WTC11 (cell line): ENCODE results near the gene CACNG5. TPM values are rescaled to one million over a fixed set of nuclear protein-coding genes. Genes with fewer than 3 reads are reported as not detected.

Source experiments
- ATAC-seq: fragments of 200-7000 bp; cut with Tn5 transposase; 2 replicates; pipeline ENCODE4 v1.10.0; 2021; ENCODE audit warnings: mild to moderate bottlenecking, moderate library complexity
- CTCF ChIA-PET: fragments of 300-600 bp; sonication (Branson Sonifier 250); formaldehyde crosslinking; loops from one replicate; lab custom pipeline; 2021; ENCODE audit warnings: antibody characterized with exemption; lab: Charles Lee
- POLR2A ChIA-PET: fragments of 350-600 bp; sonication (Branson Sonifier 250); formaldehyde crosslinking; loops from one replicate; lab custom pipeline; 2021; ENCODE audit warnings: antibody characterized with exemption; lab: Charles Lee
- DNase-seq: peaks from one replicate; pipeline ENCODE4 v3.0.0; 2021; ENCODE audit warnings: low spot score
- H3K27ac Mint-ChIP-seq: 2 replicates; pipeline ENCODE4 v1.8.0; 2021; ENCODE audit warnings: mixed read lengths
- H3K27me3 Mint-ChIP-seq: 2 replicates; pipeline ENCODE4 v1.8.0; 2021; ENCODE audit warnings: low read depth, mild to moderate bottlenecking, moderate library complexity, mixed read lengths
- H3K36me3 Mint-ChIP-seq: 2 replicates; pipeline ENCODE4 v1.8.0; 2021; ENCODE audit warnings: mixed read lengths
- H3K4me1 Mint-ChIP-seq: 2 replicates; pipeline ENCODE4 v1.8.0; 2022; ENCODE audit warnings: mixed read lengths
- H3K4me3 Mint-ChIP-seq: 2 replicates; pipeline ENCODE4 v1.8.0; 2021; ENCODE audit warnings: mild to moderate bottlenecking, moderate library complexity, mixed read lengths
- H3K9me3 Mint-ChIP-seq: 2 replicates; pipeline ENCODE4 v1.8.0; 2021; ENCODE audit warnings: mixed read lengths
- ATF1 ChIP-seq: sonication (generic); formaldehyde crosslinking; IDR thresholded peaks from 2 replicates; pipeline ENCODE4 v1.8.1; 2023; ENCODE audit warnings: mild to moderate bottlenecking, moderate library complexity, missing genetic modification reagents
- ETV6 ChIP-seq: sonication (generic); formaldehyde crosslinking; IDR thresholded peaks from 2 replicates; pipeline ENCODE4 v1.8.1; 2022; ENCODE audit warnings: mild to moderate bottlenecking, missing genetic modification reagents
- JAZF1 ChIP-seq: fragments of 250-450 bp; sonication (Bioruptor Pico); IDR thresholded peaks from 2 replicates; pipeline ENCODE4 v1.9.0; 2021; ENCODE audit warnings: moderate library complexity, mild to moderate bottlenecking, inconsistent platforms
- TEAD1 ChIP-seq: sonication (generic); formaldehyde crosslinking; IDR thresholded peaks from 2 replicates; pipeline ENCODE4 v1.8.0; 2022; ENCODE audit warnings: mild to moderate bottlenecking, missing genetic modification reagents
- ZBTB21 ChIP-seq: sonication (generic); formaldehyde crosslinking; IDR thresholded peaks from 2 replicates; pipeline ENCODE4 v1.8.1; 2023; ENCODE audit warnings: mild to moderate bottlenecking, missing genetic modification reagents, borderline replicate concordance
- ZNF219 ChIP-seq: sonication (generic); formaldehyde crosslinking; IDR thresholded peaks from 2 replicates; pipeline ENCODE4 v1.8.0; 2023; ENCODE audit warnings: missing genetic modification reagents, mild to moderate bottlenecking, borderline replicate concordance
- total RNA-seq: library from RNA; stranded (reverse); gene quantifications from 3 replicates; pipeline ENCODE4 v1.2.3, GENCODE V29; 2021
- TF ChIP-seq, protein P1 (sequence below): fragments of 250-450 bp; sonication (Bioruptor Pico); IDR thresholded peaks from 2 replicates; pipeline ENCODE4 v1.9.0; 2021; ENCODE audit warnings: mild to moderate bottlenecking, borderline replicate concordance
- TF ChIP-seq, protein P2 (sequence below): sonication (generic); formaldehyde crosslinking; IDR thresholded peaks from 2 replicates; pipeline ENCODE4 v1.8.1; 2022; ENCODE audit warnings: low read depth, missing genetic modification reagents, borderline replicate concordance
- TF ChIP-seq, protein P3 (sequence below): sonication (generic); formaldehyde crosslinking; IDR thresholded peaks from 2 replicates; pipeline ENCODE4 v1.8.1; 2022; ENCODE audit warnings: mild to moderate bottlenecking, missing genetic modification reagents, moderate library complexity, borderline replicate concordance
- TF ChIP-seq, protein P4 (sequence below): sonication (generic); formaldehyde crosslinking; IDR thresholded peaks from 2 replicates; pipeline ENCODE4 v1.8.0; 2022; ENCODE audit warnings: mild to moderate bottlenecking, missing genetic modification reagents
- TF ChIP-seq, protein P5 (sequence below): sonication (generic); formaldehyde crosslinking; IDR thresholded peaks from 2 replicates; pipeline ENCODE4 v1.8.1; 2022; ENCODE audit warnings: low read depth, mild to moderate bottlenecking, moderate library complexity, missing genetic modification reagents, borderline replicate concordance
- TF ChIP-seq, protein P6 (sequence below): sonication (generic); formaldehyde crosslinking; IDR thresholded peaks from 2 replicates; pipeline ENCODE4 v1.8.0; 2023; ENCODE audit warnings: mild to moderate bottlenecking, missing genetic modification reagents

Gene CACNG5
- total RNA-seq, 1 experiment from 2014 or later, result 1.9 TPM

DNA sequence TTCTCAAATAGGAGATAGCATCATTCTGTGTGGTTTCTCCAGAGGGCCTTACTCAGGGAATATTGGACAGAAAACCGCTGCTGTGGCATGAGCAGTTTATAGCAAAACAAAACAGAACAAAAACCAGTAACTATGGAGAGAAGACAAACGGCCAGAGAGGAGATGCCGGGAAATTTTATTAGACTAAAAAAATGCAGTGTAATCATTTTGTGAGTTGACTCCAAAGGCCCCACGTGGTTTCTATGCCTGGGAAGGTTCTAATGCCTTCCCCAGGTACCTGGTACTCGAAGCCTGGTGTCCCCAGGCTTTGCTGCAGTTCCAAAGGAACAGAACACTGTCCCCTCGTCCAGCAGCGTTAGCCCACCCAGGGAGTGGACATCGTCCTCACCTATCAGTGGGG is 12.9 kb upstream of the CACNG5 start (continued):
- TF ChIP-seq, protein P1, sequence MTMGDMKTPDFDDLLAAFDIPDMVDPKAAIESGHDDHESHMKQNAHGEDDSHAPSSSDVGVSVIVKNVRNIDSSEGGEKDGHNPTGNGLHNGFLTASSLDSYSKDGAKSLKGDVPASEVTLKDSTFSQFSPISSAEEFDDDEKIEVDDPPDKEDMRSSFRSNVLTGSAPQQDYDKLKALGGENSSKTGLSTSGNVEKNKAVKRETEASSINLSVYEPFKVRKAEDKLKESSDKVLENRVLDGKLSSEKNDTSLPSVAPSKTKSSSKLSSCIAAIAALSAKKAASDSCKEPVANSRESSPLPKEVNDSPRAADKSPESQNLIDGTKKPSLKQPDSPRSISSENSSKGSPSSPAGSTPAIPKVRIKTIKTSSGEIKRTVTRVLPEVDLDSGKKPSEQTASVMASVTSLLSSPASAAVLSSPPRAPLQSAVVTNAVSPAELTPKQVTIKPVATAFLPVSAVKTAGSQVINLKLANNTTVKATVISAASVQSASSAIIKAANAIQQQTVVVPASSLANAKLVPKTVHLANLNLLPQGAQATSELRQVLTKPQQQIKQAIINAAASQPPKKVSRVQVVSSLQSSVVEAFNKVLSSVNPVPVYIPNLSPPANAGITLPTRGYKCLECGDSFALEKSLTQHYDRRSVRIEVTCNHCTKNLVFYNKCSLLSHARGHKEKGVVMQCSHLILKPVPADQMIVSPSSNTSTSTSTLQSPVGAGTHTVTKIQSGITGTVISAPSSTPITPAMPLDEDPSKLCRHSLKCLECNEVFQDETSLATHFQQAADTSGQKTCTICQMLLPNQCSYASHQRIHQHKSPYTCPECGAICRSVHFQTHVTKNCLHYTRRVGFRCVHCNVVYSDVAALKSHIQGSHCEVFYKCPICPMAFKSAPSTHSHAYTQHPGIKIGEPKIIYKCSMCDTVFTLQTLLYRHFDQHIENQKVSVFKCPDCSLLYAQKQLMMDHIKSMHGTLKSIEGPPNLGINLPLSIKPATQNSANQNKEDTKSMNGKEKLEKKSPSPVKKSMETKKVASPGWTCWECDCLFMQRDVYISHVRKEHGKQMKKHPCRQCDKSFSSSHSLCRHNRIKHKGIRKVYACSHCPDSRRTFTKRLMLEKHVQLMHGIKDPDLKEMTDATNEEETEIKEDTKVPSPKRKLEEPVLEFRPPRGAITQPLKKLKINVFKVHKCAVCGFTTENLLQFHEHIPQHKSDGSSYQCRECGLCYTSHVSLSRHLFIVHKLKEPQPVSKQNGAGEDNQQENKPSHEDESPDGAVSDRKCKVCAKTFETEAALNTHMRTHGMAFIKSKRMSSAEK (CRISPR knock-in tag), result no peak
- TF ChIP-seq ATF1 (CRISPR knock-in tag), result no peak
- TF ChIP-seq, protein P2, sequence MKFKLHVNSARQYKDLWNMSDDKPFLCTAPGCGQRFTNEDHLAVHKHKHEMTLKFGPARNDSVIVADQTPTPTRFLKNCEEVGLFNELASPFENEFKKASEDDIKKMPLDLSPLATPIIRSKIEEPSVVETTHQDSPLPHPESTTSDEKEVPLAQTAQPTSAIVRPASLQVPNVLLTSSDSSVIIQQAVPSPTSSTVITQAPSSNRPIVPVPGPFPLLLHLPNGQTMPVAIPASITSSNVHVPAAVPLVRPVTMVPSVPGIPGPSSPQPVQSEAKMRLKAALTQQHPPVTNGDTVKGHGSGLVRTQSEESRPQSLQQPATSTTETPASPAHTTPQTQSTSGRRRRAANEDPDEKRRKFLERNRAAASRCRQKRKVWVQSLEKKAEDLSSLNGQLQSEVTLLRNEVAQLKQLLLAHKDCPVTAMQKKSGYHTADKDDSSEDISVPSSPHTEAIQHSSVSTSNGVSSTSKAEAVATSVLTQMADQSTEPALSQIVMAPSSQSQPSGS, result no peak
- no peak for TF ChIP-seq JAZF1 (CRISPR knock-in tag)

DNA sequence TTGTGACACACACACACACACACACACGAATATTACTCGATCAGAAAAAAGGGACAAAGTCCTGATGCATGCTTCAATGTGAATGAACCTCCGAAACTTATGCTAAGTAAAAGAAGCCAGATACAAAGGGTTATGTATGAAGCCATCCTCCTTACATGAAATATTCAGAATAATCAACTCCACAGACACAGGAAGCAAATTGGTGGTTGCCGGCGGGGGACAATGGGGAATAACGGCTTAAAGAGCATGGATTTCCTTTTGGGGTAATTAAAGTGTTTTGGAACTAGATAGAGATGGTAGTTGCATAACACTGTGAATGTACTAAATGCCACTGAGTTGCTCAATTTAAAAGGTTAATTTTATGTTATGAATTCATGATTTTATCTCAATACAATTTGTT is 8.1 kb upstream of the CACNG5 start:
- TF ChIP-seq, protein P3, sequence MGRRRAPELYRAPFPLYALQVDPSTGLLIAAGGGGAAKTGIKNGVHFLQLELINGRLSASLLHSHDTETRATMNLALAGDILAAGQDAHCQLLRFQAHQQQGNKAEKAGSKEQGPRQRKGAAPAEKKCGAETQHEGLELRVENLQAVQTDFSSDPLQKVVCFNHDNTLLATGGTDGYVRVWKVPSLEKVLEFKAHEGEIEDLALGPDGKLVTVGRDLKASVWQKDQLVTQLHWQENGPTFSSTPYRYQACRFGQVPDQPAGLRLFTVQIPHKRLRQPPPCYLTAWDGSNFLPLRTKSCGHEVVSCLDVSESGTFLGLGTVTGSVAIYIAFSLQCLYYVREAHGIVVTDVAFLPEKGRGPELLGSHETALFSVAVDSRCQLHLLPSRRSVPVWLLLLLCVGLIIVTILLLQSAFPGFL (CRISPR knock-in tag), result no peak
- TF ChIP-seq ZNF219, result no peak
- no peak for TF ChIP-seq ETV6 (CRISPR knock-in tag)
- TF ChIP-seq, protein P4, sequence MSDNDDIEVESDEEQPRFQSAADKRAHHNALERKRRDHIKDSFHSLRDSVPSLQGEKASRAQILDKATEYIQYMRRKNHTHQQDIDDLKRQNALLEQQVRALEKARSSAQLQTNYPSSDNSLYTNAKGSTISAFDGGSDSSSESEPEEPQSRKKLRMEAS (CRISPR knock-in tag), result no peak
- no peak for TF ChIP-seq JAZF1 (CRISPR knock-in tag)
- no peak for TF ChIP-seq TEAD1 (CRISPR knock-in tag)
- TF ChIP-seq, protein P5, sequence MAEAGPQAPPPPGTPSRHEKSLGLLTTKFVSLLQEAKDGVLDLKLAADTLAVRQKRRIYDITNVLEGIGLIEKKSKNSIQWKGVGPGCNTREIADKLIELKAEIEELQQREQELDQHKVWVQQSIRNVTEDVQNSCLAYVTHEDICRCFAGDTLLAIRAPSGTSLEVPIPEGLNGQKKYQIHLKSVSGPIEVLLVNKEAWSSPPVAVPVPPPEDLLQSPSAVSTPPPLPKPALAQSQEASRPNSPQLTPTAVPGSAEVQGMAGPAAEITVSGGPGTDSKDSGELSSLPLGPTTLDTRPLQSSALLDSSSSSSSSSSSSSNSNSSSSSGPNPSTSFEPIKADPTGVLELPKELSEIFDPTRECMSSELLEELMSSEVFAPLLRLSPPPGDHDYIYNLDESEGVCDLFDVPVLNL (CRISPR knock-in tag), result no peak
- TF ChIP-seq, protein P6, sequence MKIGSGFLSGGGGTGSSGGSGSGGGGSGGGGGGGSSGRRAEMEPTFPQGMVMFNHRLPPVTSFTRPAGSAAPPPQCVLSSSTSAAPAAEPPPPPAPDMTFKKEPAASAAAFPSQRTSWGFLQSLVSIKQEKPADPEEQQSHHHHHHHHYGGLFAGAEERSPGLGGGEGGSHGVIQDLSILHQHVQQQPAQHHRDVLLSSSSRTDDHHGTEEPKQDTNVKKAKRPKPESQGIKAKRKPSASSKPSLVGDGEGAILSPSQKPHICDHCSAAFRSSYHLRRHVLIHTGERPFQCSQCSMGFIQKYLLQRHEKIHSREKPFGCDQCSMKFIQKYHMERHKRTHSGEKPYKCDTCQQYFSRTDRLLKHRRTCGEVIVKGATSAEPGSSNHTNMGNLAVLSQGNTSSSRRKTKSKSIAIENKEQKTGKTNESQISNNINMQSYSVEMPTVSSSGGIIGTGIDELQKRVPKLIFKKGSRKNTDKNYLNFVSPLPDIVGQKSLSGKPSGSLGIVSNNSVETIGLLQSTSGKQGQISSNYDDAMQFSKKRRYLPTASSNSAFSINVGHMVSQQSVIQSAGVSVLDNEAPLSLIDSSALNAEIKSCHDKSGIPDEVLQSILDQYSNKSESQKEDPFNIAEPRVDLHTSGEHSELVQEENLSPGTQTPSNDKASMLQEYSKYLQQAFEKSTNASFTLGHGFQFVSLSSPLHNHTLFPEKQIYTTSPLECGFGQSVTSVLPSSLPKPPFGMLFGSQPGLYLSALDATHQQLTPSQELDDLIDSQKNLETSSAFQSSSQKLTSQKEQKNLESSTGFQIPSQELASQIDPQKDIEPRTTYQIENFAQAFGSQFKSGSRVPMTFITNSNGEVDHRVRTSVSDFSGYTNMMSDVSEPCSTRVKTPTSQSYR (CRISPR knock-in tag), result no peak
- TF ChIP-seq ZBTB21 (CRISPR knock-in tag), result no peak
- TF ChIP-seq, all 79 proteins: peak for 0
- H3K27ac Mint-ChIP-seq, result no peak overlapping the region
- no peak overlapping the region for H3K4me3 Mint-ChIP-seq
- POLR2A ChIA-PET, result no interaction called here
- no peaks in the 10 kb centered on the region; the same call in 1 of the 2 replicates for H3K27me3 Mint-ChIP-seq
- ATAC-seq, result no peak
- CTCF ChIA-PET, result no interaction called here
- no peaks in the 10 kb centered on the region for H3K36me3 Mint-ChIP-seq
- no peak for DNase-seq
- peaks cover 9% of the 10 kb centered on the region; the same call in 1 of the 2 replicates for H3K9me3 Mint-ChIP-seq
- H3K4me1 Mint-ChIP-seq, result peaks cover 29% of the 10 kb centered on the region
